Osteocyte (in vitro differentiated cells): ENCODE measurements around the gene GZF1. TPM values are rescaled to one million over a fixed set of nuclear protein-coding genes. Genes with fewer than 3 reads are reported as not detected.

ENCODE experiments used
- DNase-seq: peaks from one replicate; pipeline ENCODE4 v3.0.0; 2021; ENCODE audit warnings: mixed read lengths; ENCODE audit not compliant: unreplicated experiment; ENCODE audit errors: extremely low spot score
- H3K27ac Mint-ChIP-seq: one replicate; pipeline ENCODE4 v1.8.0; 2021; ENCODE audit warnings: mild to moderate bottlenecking, mixed read lengths; ENCODE audit not compliant: unreplicated experiment
- H3K27me3 Mint-ChIP-seq: one replicate; pipeline ENCODE4 v1.8.0; 2021; ENCODE audit warnings: mixed read lengths; ENCODE audit not compliant: unreplicated experiment
- H3K36me3 Mint-ChIP-seq: one replicate; pipeline ENCODE4 v1.8.0; 2021; ENCODE audit warnings: mixed read lengths; ENCODE audit not compliant: unreplicated experiment
- H3K4me1 Mint-ChIP-seq: one replicate; pipeline ENCODE4 v1.8.0; 2021; ENCODE audit warnings: mixed read lengths; ENCODE audit not compliant: unreplicated experiment
- H3K4me3 Mint-ChIP-seq: one replicate; pipeline ENCODE4 v1.8.0; 2021; ENCODE audit warnings: mild to moderate bottlenecking, moderate library complexity, mixed read lengths; ENCODE audit not compliant: unreplicated experiment
- H3K9me3 Mint-ChIP-seq: one replicate; pipeline ENCODE4 v1.8.0; 2021; ENCODE audit warnings: mixed read lengths; ENCODE audit not compliant: unreplicated experiment
- CTCF ChIP-seq: fragments of 200-600 bp; sonication (generic); IDR thresholded peaks from 2 replicates; pipeline ENCODE4 v1.5.0; 2021; ENCODE audit warnings: antibody characterized with exemption, mild to moderate bottlenecking, moderate library complexity
- total RNA-seq: library from RNA; stranded (reverse); gene quantifications from 2 replicates; pipeline ENCODE4 v1.2.1, GENCODE V29; 2021

The GZF1 gene
- total RNA-seq, 1 donor from 2014 or later, result 16.8 TPM

GRCh38 chr20:23396950-23397627 lies 35.1 kb downstream of the GZF1 start:
- no peaks in the 10 kb centered on the region for H3K9me3 Mint-ChIP-seq
- peak overlapping the region; percentile 17 for H3K27ac Mint-ChIP-seq
- no peaks in the 10 kb centered on the region for H3K27me3 Mint-ChIP-seq
- H3K4me3 Mint-ChIP-seq, result no peak overlapping the region
- H3K4me1 Mint-ChIP-seq, result peaks cover 17% of the 10 kb centered on the region
- no peak for DNase-seq
- H3K36me3 Mint-ChIP-seq, result peaks cover 25% of the 10 kb centered on the region
- no peak for TF ChIP-seq CTCF

DNA sequence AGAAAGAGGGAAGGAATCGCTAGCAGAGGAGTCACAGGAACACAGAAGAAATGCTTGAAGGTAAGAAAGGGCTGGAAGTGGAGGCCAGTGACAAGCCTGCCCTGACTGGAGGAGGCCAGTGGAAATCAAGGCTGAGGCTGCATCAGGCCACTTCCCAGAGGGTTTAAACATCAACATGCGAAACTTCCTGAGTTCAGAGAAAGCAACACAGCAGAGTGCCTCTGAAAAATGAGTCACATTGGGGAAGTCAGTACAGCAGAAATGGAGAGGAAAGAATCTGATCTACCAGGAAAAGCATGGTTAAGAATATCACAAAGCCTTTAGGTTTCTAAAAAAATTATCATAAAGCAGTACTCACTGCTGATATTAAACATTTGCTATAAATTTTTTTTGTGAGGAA lies 36.0 kb downstream of the GZF1 start:
- TF ChIP-seq CTCF, result no peak
- DNase-seq, result no peak
- Mint-ChIP-seq H3K4me1 (peaks cover 17% of the 10 kb centered on the region), H3K36me3 (peaks cover 21% of the 10 kb centered on the region), H3K4me3 (no peak overlapping the region), H3K27me3 (no peaks in the 10 kb centered on the region), H3K9me3 (no peaks in the 10 kb centered on the region), H3K27ac (peak overlapping the region; percentile 77)

- no peak for TF ChIP-seq CTCF
- DNase-seq, result no peak
- no peaks in the 10 kb centered on the region for H3K9me3 Mint-ChIP-seq
- no peak overlapping the region for H3K27ac Mint-ChIP-seq
- H3K36me3 Mint-ChIP-seq, result peaks cover 5% of the 10 kb centered on the region
- H3K4me3 Mint-ChIP-seq, result no peak overlapping the region
- H3K4me1 Mint-ChIP-seq, result peaks cover 21% of the 10 kb centered on the region
- H3K27me3 Mint-ChIP-seq, result no peaks in the 10 kb centered on the region
These were observed 37.7 kb downstream of the GZF1 start for GRCh38 chr20:23399568-23400241.

DNA sequence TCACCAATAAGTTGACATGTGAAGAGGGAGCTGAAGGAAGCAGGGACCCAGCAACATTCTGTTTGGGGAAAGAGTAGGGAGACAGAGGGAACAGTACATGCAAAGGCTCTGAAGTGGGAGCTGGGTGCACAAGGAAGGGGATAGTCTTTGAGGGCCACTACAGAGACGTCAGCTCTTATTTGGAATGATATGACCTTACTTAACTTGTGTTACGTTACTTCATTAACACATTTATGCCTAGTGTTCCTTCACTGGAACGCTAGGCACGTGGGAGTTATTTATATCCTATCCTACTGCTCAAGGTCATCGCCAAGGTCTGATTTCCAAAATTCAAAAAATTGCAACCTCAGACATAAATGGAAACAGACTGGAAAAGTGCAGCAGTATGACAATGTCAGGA lies 39.1 kb downstream of the GZF1 start:
- Mint-ChIP-seq H3K9me3 (no peaks in the 10 kb centered on the region), H3K4me1 (peaks cover 22% of the 10 kb centered on the region), H3K36me3 (peaks cover 3% of the 10 kb centered on the region), H3K4me3 (no peak overlapping the region), H3K27ac (no peak overlapping the region), H3K27me3 (no peaks in the 10 kb centered on the region)
- TF ChIP-seq CTCF, result no peak
- no peak for DNase-seq

DNA sequence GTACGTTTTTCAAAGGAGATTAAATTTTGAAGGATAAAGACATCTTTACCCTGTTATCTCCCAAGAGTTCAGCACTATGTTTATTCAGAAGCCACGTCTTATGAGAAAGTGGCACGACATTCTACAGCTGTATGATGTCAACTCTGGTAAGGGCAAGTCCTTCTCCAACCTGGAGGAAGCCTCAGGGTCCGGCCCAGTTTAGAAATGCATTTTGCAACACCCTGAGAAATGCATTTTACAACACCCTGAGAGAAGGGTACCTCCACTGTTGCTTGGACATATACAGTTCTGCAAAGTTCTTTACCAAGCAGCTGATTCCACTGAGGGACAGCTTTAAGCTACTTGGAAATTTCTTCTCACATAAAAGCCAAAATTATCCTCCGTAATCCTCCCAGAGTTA lies 41.8 kb downstream of the GZF1 start:
- H3K27ac Mint-ChIP-seq, result no peak overlapping the region
- no peak for DNase-seq
- no peaks in the 10 kb centered on the region for H3K9me3 Mint-ChIP-seq
- peaks cover 3% of the 10 kb centered on the region for H3K36me3 Mint-ChIP-seq
- no peak overlapping the region for H3K4me3 Mint-ChIP-seq
- H3K4me1 Mint-ChIP-seq, result peaks cover 21% of the 10 kb centered on the region
- no peak for TF ChIP-seq CTCF
- H3K27me3 Mint-ChIP-seq, result no peaks in the 10 kb centered on the region
